ENCODE results near the gene NEU2. TPM values are rescaled to one million over a fixed set of nuclear protein-coding genes. Genes with fewer than 3 reads are reported as not detected.

The NEU2 gene
- total RNA-seq, 1 donor from 2014 or later: not detected

DNA sequence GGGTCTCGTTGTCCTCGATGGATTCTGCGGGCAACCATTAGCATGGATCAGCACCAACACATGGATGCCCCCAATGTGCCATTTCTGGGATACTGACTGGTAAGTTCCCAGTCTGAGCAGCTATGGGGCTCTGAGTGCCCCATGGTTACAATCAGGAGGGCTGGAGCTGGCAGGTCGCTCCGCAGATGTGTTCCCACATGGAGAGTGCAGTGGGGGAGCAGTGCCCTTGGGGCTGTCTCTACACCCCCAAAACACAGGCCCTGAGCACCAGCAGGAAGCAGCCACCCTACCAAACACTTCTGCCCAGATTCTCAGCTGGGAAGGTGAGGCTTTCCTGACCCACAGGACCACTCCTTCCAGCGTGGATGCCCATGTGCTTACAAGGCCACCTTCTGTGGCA is 27.4 kb upstream of the NEU2 start:
- H3K4me3 Mint-ChIP-seq (ENCODE audit: unreplicated experiment): no peak overlapping the region
- no peak for TF ChIP-seq CTCF (IDR thresholded peaks at IDR 0.05)
- no peaks in the 10 kb centered on the region for H3K9me3 Mint-ChIP-seq (ENCODE audit: unreplicated experiment)
- H3K27me3 Mint-ChIP-seq (ENCODE audit: unreplicated experiment): peaks cover 33% of the 10 kb centered on the region
- H3K36me3 Mint-ChIP-seq (ENCODE audit: unreplicated experiment): no peaks in the 10 kb centered on the region
- no peak overlapping the region for H3K27ac Mint-ChIP-seq (ENCODE audit: unreplicated experiment)
- peak; percentile 73 for DNase-seq (ENCODE audit: extremely low spot score, unreplicated experiment)
- H3K4me1 Mint-ChIP-seq (ENCODE audit: unreplicated experiment): no peaks in the 10 kb centered on the region

DNA sequence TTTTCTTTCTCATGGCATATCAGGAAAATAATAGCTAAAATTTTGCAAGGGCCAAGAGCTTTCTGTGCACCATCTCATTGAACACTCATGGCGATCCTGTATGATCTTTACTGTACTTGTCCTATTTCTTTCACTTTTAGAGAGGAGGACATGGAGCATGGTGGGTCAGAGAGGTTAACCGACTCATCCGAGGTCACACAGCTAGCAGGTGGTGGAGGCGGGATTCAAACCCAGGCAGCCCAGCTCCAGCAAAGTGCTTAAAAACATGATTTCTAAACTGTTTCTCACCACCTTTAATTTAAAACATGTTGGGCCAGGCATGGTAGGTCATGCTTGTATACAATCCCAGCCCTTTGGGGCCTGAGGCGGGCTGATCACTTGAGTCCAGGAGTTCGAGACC is 25.8 kb upstream of the NEU2 start:
- no peak overlapping the region for H3K4me3 Mint-ChIP-seq (ENCODE audit: unreplicated experiment)
- H3K27ac Mint-ChIP-seq (ENCODE audit: unreplicated experiment): no peak overlapping the region
- no peaks in the 10 kb centered on the region for H3K4me1 Mint-ChIP-seq (ENCODE audit: unreplicated experiment)
- H3K36me3 Mint-ChIP-seq (ENCODE audit: unreplicated experiment): no peaks in the 10 kb centered on the region
- no peaks in the 10 kb centered on the region for H3K9me3 Mint-ChIP-seq (ENCODE audit: unreplicated experiment)
- no peak for TF ChIP-seq CTCF (IDR thresholded peaks at IDR 0.05)
- H3K27me3 Mint-ChIP-seq (ENCODE audit: unreplicated experiment): peaks cover 36% of the 10 kb centered on the region
- DNase-seq (ENCODE audit: extremely low spot score, unreplicated experiment): no peak

- Mint-ChIP-seq H3K36me3 (ENCODE audit: unreplicated experiment) (no peaks in the 10 kb centered on the region), H3K27me3 (ENCODE audit: unreplicated experiment) (peaks cover 41% of the 10 kb centered on the region), H3K9me3 (ENCODE audit: unreplicated experiment) (no peaks in the 10 kb centered on the region)
These were observed 25.2 kb upstream of the NEU2 start for GRCh38 chr2:233007270-233007669.

DNA sequence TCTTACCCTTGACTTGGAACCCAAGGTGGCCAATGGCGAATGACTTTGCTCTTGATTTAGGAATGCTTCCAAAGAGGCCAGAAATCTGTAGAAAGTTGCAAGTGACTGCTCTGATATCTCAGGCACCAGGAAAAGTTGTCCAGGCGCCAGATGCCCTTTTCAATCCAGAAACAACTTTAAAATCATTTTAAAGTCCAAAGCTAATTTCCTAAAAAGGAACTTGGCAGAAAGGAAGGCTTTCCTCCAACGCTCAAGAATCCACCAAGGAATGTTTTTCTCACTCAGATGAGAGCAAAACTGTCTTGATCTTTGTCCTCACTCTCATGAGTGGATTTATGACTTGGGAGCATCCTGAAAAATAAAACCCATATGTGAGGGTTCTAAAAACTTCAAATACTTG is 24.7 kb upstream of the NEU2 start:
- Mint-ChIP-seq H3K4me3 (ENCODE audit: unreplicated experiment) (no peak overlapping the region), H3K36me3 (ENCODE audit: unreplicated experiment) (no peaks in the 10 kb centered on the region), H3K9me3 (ENCODE audit: unreplicated experiment) (no peaks in the 10 kb centered on the region), H3K27me3 (ENCODE audit: unreplicated experiment) (peaks cover 41% of the 10 kb centered on the region), H3K4me1 (ENCODE audit: unreplicated experiment) (no peaks in the 10 kb centered on the region), H3K27ac (ENCODE audit: unreplicated experiment) (no peak overlapping the region)
- peak; percentile 6 for DNase-seq (ENCODE audit: extremely low spot score, unreplicated experiment)
- no peak for TF ChIP-seq CTCF (IDR thresholded peaks at IDR 0.05)

More at GRCh38 chr2:233007270-233007669, 25.2 kb upstream of the NEU2 start:
- H3K27ac Mint-ChIP-seq (ENCODE audit: unreplicated experiment): no peak overlapping the region
- no peaks in the 10 kb centered on the region for H3K4me1 Mint-ChIP-seq (ENCODE audit: unreplicated experiment)
- no peak overlapping the region for H3K4me3 Mint-ChIP-seq (ENCODE audit: unreplicated experiment)
- DNase-seq (ENCODE audit: extremely low spot score, unreplicated experiment): peak; percentile 54
- no peak for TF ChIP-seq CTCF (IDR thresholded peaks at IDR 0.05)

- TF ChIP-seq CTCF (IDR thresholded peaks at IDR 0.05): no peak
- no peaks in the 10 kb centered on the region for H3K9me3 Mint-ChIP-seq (ENCODE audit: unreplicated experiment)
- H3K27me3 Mint-ChIP-seq (ENCODE audit: unreplicated experiment): peaks cover 37% of the 10 kb centered on the region
- no peaks in the 10 kb centered on the region for H3K36me3 Mint-ChIP-seq (ENCODE audit: unreplicated experiment)
- H3K4me3 Mint-ChIP-seq (ENCODE audit: unreplicated experiment): no peak overlapping the region
- H3K27ac Mint-ChIP-seq (ENCODE audit: unreplicated experiment): no peak overlapping the region
- DNase-seq (ENCODE audit: extremely low spot score, unreplicated experiment): peak; percentile 63
- no peaks in the 10 kb centered on the region for H3K4me1 Mint-ChIP-seq (ENCODE audit: unreplicated experiment)
These were observed 22.8 kb upstream of the NEU2 start for GRCh38 chr2:233009661-233010060.

All from osteocyte (in vitro differentiated cells).